NCI-H128 (cell line): ENCODE data around the gene IQGAP3.
"Not testable (repeated sequence)": the region's sequence is repeated elsewhere in the genome, so short reads cannot be mapped to it uniquely, and the experiment has no call there.

Source experiments
- DNase-seq: peaks from one replicate; lab custom pipeline; 2025; ENCODE audit not compliant: unreplicated experiment; lab: John Stamatoyannopoulos, UW

IQGAP3 gene

GRCh38 chr1:156574039-156574633 is 1.8 kb upstream of the IQGAP3 start:
- no peak for DNase-seq

GRCh38 chr1:156572663-156573018 is 276 bp upstream of the IQGAP3 start:
- no peak for DNase-seq

- DNase-seq = no peak
Observed at GRCh38 chr1:156571261-156571852, 1.0 kb downstream of the IQGAP3 start.

GRCh38 chr1:156566436-156566835 is 5.9 kb downstream of the IQGAP3 start:
- no peak for DNase-seq

GRCh38 chr1:156565519-156565918 is 6.8 kb downstream of the IQGAP3 start:
- DNase-seq = no peak

- DNase-seq = no peak
Observed at GRCh38 chr1:156560585-156561163, 11.7 kb downstream of the IQGAP3 start.

GRCh38 chr1:156559797-156560385 is 12.5 kb downstream of the IQGAP3 start:
- no peak for DNase-seq

GRCh38 chr1:156559086-156559796 is 13.1 kb downstream of the IQGAP3 start:
- no peak for DNase-seq

GRCh38 chr1:156556354-156556753 is 16.0 kb downstream of the IQGAP3 start:
- DNase-seq = no peak

- DNase-seq = no peak
Observed at GRCh38 chr1:156555715-156556114, 16.6 kb downstream of the IQGAP3 start.

GRCh38 chr1:156554971-156555370 is 17.4 kb downstream of the IQGAP3 start:
- DNase-seq = no peak

GRCh38 chr1:156553860-156554485 is 18.4 kb downstream of the IQGAP3 start:
- no peak for DNase-seq

- DNase-seq = not testable (repeated sequence)
Observed at GRCh38 chr1:156552937-156553336, 19.4 kb downstream of the IQGAP3 start.

- DNase-seq = no peak
Observed at GRCh38 chr1:156552518-156552917, 19.8 kb downstream of the IQGAP3 start.

GRCh38 chr1:156551869-156552268 is 20.5 kb downstream of the IQGAP3 start:
- DNase-seq = no peak

GRCh38 chr1:156551066-156551643 is 21.2 kb downstream of the IQGAP3 start:
- DNase-seq = no peak

- DNase-seq = no peak
Observed at GRCh38 chr1:156550346-156550745, 22.0 kb downstream of the IQGAP3 start.

GRCh38 chr1:156549831-156550230 is 22.5 kb downstream of the IQGAP3 start:
- no peak for DNase-seq

- DNase-seq = no peak
Observed at GRCh38 chr1:156549390-156549789, 23.0 kb downstream of the IQGAP3 start.

GRCh38 chr1:156547982-156548381 is 24.4 kb downstream of the IQGAP3 start:
- no peak for DNase-seq

GRCh38 chr1:156547434-156547833 is 24.9 kb downstream of the IQGAP3 start:
- DNase-seq = no peak
